K562 (cell line): Measurements from ENCODE around the gene MT1HL1. TPM values are rescaled to one million over a fixed set of nuclear protein-coding genes. Genes with fewer than 3 reads are reported as not detected.
A peak's percentile ranks its signal among the peaks of the same experiment; 100 is the strongest.

ENCODE experiments used
- ATAC-seq: fragments of 200-7000 bp; cut with Tn5 transposase; 3 replicates; pipeline ENCODE4 v1.9.1; 2020; ENCODE audit warnings: moderate library complexity
- BruUV-seq: library from RNA; stranded (reverse); fragments of 400-500 nt; replicated peaks from 2 replicates; lab custom pipeline; 2021; lab: Mats Ljungman, UMichigan
- CTCF ChIA-PET: fragments of 300-600 bp; formaldehyde crosslinking; extraction: SDS; loops from one replicate; lab custom pipeline; 2021; ENCODE audit warnings: low intra/inter-chr PET ratio; lab: Yijun Ruan, JAX
- POLR2A ChIA-PET: fragments of 300-600, 350-650 bp; sonication (Branson Sonifier 250); formaldehyde crosslinking; extraction: SDS; loops from one replicate; lab custom pipeline; 2021; ENCODE audit warnings: antibody characterized with exemption, inconsistent platforms; lab: Yijun Ruan, JAX
- DNase-seq, 4 experiments: peaks; one replicate each; pipeline versions ENCODE4 v3.0.0 to v3.0.0-alpha.2; 2011 to 2018; ENCODE audit warnings: low spot score in 3 of 4, mixed read lengths in 3 of 4; ENCODE audit errors: extremely low read depth in 1 of 4
- FAIRE-seq: peaks from 2 replicates; lab custom pipeline; 2011; peaks lifted over from hg19 to GRCh38; lab: Jason Lieb, UNC
- H2AFZ ChIP-seq: 2 replicates; pipeline ENCODE4 v1.6.0; 2011; ENCODE audit warnings: low read depth, low read length, control low read depth, inconsistent platforms
- H3K27ac ChIP-seq: fragments of 200-600 bp; 3 replicates; pipeline ENCODE4 v1.8.0; 2011; ENCODE audit warnings: low read depth, mild to moderate bottlenecking, control low read depth, inconsistent platforms, low read length, moderate library complexity, mixed read lengths; ENCODE audit errors: extremely low read depth
- H3K27me3 ChIP-seq, 2 experiments: fragments of 300-600 bp in 1 of 2; 2 replicates in 1 of 2; 3 replicates in 1 of 2; pipeline versions ENCODE4 v1.6.0 to v1.8.0; 2011; ENCODE audit warnings: inconsistent platforms in 2 of 2, low read length in 2 of 2, mild to moderate bottlenecking in 1 of 2, mixed read lengths in 1 of 2, moderate library complexity in 1 of 2; ENCODE audit not compliant: control insufficient read depth in 2 of 2, insufficient read depth in 2 of 2
- H3K36me3 ChIP-seq: fragments of 300-600 bp; 3 replicates; pipeline ENCODE4 v1.8.0; 2011; ENCODE audit warnings: mild to moderate bottlenecking, low read length, inconsistent platforms; ENCODE audit not compliant: control insufficient read depth, insufficient read depth
- H3K4me1 ChIP-seq, 2 experiments: fragments of 200-600 bp in 1 of 2; replicated peaks in 1 of 2; 2 replicates in 1 of 2; 3 replicates in 1 of 2; pipeline versions ENCODE4 v1.5.1 to v1.8.0; 2011; ENCODE audit warnings: inconsistent platforms in 2 of 2, low read length in 2 of 2, mild to moderate bottlenecking in 1 of 2, mixed read lengths in 1 of 2, moderate library complexity in 1 of 2; ENCODE audit not compliant: control insufficient read depth in 2 of 2, insufficient read depth in 2 of 2
- H3K4me2 ChIP-seq: 2 replicates; pipeline ENCODE4 v1.6.1; 2011; ENCODE audit warnings: low read length, control low read depth, inconsistent platforms, mixed read lengths; ENCODE audit not compliant: insufficient read depth
- H3K4me3 ChIP-seq: fragments of 200-600 bp; sonication (generic), shearing (Covaris generic); 2 replicates; pipeline ENCODE4 v1.5.1; 2016; ENCODE audit warnings: control low read depth, inconsistent platforms
- H3K79me2 ChIP-seq: fragments of 200-600 bp; 3 replicates; pipeline ENCODE4 v1.8.0; 2011; ENCODE audit warnings: low read length, inconsistent platforms; ENCODE audit not compliant: control insufficient read depth, insufficient read depth
- H3K9ac ChIP-seq, 2 experiments: 2 replicates each; pipeline versions ENCODE4 v1.6.0 to v1.6.1; 2011; ENCODE audit warnings: low read depth in 2 of 2, low read length in 2 of 2, control low read depth in 1 of 2, inconsistent platforms in 1 of 2, mild to moderate bottlenecking in 1 of 2, mixed read lengths in 1 of 2; ENCODE audit not compliant: insufficient read depth in 1 of 2
- H3K9me1 ChIP-seq: one replicate; pipeline ENCODE4 v1.6.0; 2011; ENCODE audit warnings: inconsistent platforms, mild to moderate bottlenecking, low read length, moderate library complexity; ENCODE audit not compliant: control insufficient read depth, insufficient read depth
- H3K9me3 ChIP-seq: replicated peaks from 2 replicates; pipeline ENCODE4 v1.5.1; 2011; ENCODE audit warnings: low read depth, low read length, inconsistent platforms; ENCODE audit not compliant: control insufficient read depth, insufficient read depth
- H4K20me1 ChIP-seq: replicated peaks from 2 replicates; pipeline ENCODE4 v1.6.1; 2011; ENCODE audit warnings: low read length, inconsistent platforms, mixed read lengths; ENCODE audit not compliant: control insufficient read depth, insufficient read depth
- AFF1 ChIP-seq, 2 experiments: fragments of 450-650 bp; IDR thresholded peaks; 2 replicates each; pipeline ENCODE4 v1.6.1; 2018; ENCODE audit warnings: mild to moderate bottlenecking in 2 of 2, low read depth in 1 of 2; ENCODE audit not compliant: partially characterized antibody in 2 of 2
- ETV5 ChIP-seq: sonication (generic); formaldehyde crosslinking; IDR thresholded peaks from 2 replicates; pipeline ENCODE4 v1.4.0; 2020; ENCODE audit warnings: low read depth, mild to moderate bottlenecking, missing genetic modification reagents
- HIVEP1 ChIP-seq: fragments of 250-450 bp; sonication (Bioruptor Pico); IDR thresholded peaks from 2 replicates; pipeline ENCODE4 v1.4.0; 2020; ENCODE audit warnings: mild to moderate bottlenecking
- HMG20B ChIP-seq: fragments of 250-450 bp; sonication (Bioruptor Pico); IDR thresholded peaks from 2 replicates; pipeline ENCODE4 v1.5.0; 2021; ENCODE audit warnings: mild to moderate bottlenecking
- HNRNPLL ChIP-seq: fragments of 200-400 bp; formaldehyde crosslinking; IDR thresholded peaks from 2 replicates; pipeline ENCODE4 v1.6.1; 2017; ENCODE audit warnings: low read length, low read depth, mild to moderate bottlenecking; ENCODE audit not compliant: poor library complexity, severe bottlenecking
- ILK ChIP-seq: fragments of 450-650 bp; IDR thresholded peaks from 2 replicates; pipeline ENCODE4 v1.6.1; 2016; ENCODE audit warnings: missing genetic modification characterization, low read depth, mild to moderate bottlenecking, missing compliant biosample characterization, moderate library complexity, borderline replicate concordance
- IRF1 ChIP-seq: sonication (generic); formaldehyde crosslinking; IDR thresholded peaks from 2 replicates; pipeline ENCODE4 v1.8.0; 2022; ENCODE audit warnings: missing genetic modification reagents, mild to moderate bottlenecking, borderline replicate concordance
- PHB2 ChIP-seq: fragments of 450-650 bp; IDR thresholded peaks from 2 replicates; pipeline ENCODE4 v1.6.1; 2017; ENCODE audit warnings: low read depth
- SP1 ChIP-seq: sonication (generic); formaldehyde crosslinking; IDR thresholded peaks from 2 replicates; pipeline ENCODE4 v1.8.1; 2022; ENCODE audit warnings: mild to moderate bottlenecking, missing genetic modification reagents
- ZBTB11 ChIP-seq, 3 experiments: fragments of 200-800 bp in 1 of 3; fragments of 250-450 bp in 1 of 3; fragments of 450-650 bp in 1 of 3; sonication (Bioruptor Pico) in 1 of 3; sonication (Bioruptor generic) in 1 of 3; formaldehyde crosslinking in 1 of 3; IDR thresholded peaks; 2 replicates each; pipeline versions ENCODE4 v1.6.1 to v1.8.0; 2016 to 2022; ENCODE audit warnings: mild to moderate bottlenecking in 2 of 3, missing genetic modification characterization in 2 of 3, missing compliant biosample characterization in 1 of 3, moderate library complexity in 1 of 3
- ZKSCAN1 ChIP-seq: fragments of 150-350 bp; IDR thresholded peaks from 2 replicates; pipeline ENCODE4 v1.6.1; 2016; ENCODE audit warnings: low read depth, low read length
- ZNF184 ChIP-seq: sonication (generic); formaldehyde crosslinking; IDR thresholded peaks from 2 replicates; pipeline ENCODE4 v1.5.0; 2020; ENCODE audit warnings: missing genetic modification reagents
- ZNF263 ChIP-seq: sonication (generic); formaldehyde crosslinking; IDR thresholded peaks from 2 replicates; pipeline ENCODE4 v1.8.0; 2022; ENCODE audit warnings: mild to moderate bottlenecking, missing genetic modification reagents, borderline replicate concordance
- ZNF408 ChIP-seq: fragments of 250-450 bp; sonication (Bioruptor Pico); IDR thresholded peaks from 2 replicates; pipeline ENCODE4 v1.4.0; 2020; ENCODE audit warnings: low read depth, mild to moderate bottlenecking, moderate library complexity
- ZSCAN32 ChIP-seq: fragments of 450-650 bp; formaldehyde crosslinking; IDR thresholded peaks from 2 replicates; pipeline ENCODE4 v1.4.0; 2020; ENCODE audit warnings: mild to moderate bottlenecking, moderate library complexity
- WGBS: fragments of 100-300 bp; shearing (Covaris generic); methylation state at CpG from one replicate; pipeline ENCODE4 v1.1.6; 2016; ENCODE audit warnings: low coverage, mixed read lengths; ENCODE audit not compliant: insufficient coverage; ENCODE audit errors: missing lambda C conversion rate; 5-methylcytosine and 5-hydroxymethylcytosine counted together
- in situ Hi-C: fragments of 300-500 bp; cut with MboI; formaldehyde crosslinking; loops from 4 replicates; pipeline ENCODE4 v1.15.0; 2018; ENCODE audit warnings: inconsistent platforms, mixed read lengths
- intact Hi-C: fragments of 100-400 bp; cut with micrococcal nuclease; formaldehyde crosslinking; loops from 2 replicates; pipeline ENCODE4 v1.14.2; 2022
- polyA plus RNA-seq, 8 experiments: library from polyadenylated mRNA; depleted of rRNA in 4 of 8; stranded (reverse) in 5 of 8; unstranded in 3 of 8; fragments of >200 nt; fragmentation: Nextera tagmentation in 2 of 8; fragmentation: Illumina TruSeq in 1 of 8; extraction: Ambion mirVana in 2 of 8; extraction: Trizol in 1 of 8; gene quantifications; 2 replicates each; pipeline versions ENCODE4 v1.2.1 to v1.2.3, GENCODE V29; 2011 to 2014; ENCODE audit warnings: inconsistent platforms in 1 of 8, missing spikeins in 1 of 8
- total RNA-seq, 7 experiments: library from RNA; depleted of rRNA in 6 of 7; stranded (reverse); fragments of >200 nt in 6 of 7; fragmentation: Illumina TruSeq in 2 of 7; extraction: Trizol in 2 of 7; gene quantifications; 2 replicates each; pipeline versions ENCODE4 v1.2.1 to v1.2.3, GENCODE V29; 2011 to 2021; ENCODE audit warnings: low replicate concordance in 1 of 7

Gene MT1HL1
- total and polyA plus RNA-seq, 9 of the 15 experiments (the other 6 are each of a cell fraction or from before 2014, with no cell fraction given): not detected

- BruUV-seq: no TSS peak
These were observed 6.4 kb downstream of the MT1HL1 start for GRCh38 chr1:236997882-236998281.

More at GRCh38 chr1:236997882-236998281, 6.4 kb downstream of the MT1HL1 start:
- intact Hi-C loops: no loop called here
- in situ Hi-C loops: no loop called here
- Histone ChIP-seq H3K27ac (no peak overlapping the region), H3K27me3 (peaks cover 20 to 43% of the 10 kb centered on the region in 2 experiments), H3K9ac (no peak overlapping the region; a peak in 1 of 4 replicates), H3K4me3 (no peak overlapping the region), H3K4me2 (no peak overlapping the region), H3K9me3 (no peaks in the 10 kb centered on the region), H2AFZ (no peak overlapping the region), H4K20me1 (no peaks in the 10 kb centered on the region), H3K36me3 (no peaks in the 10 kb centered on the region), H3K79me2 (no peaks in the 10 kb centered on the region), H3K4me1 (0 out of 5 replicates have a peak, but pooled peaks cover 0 to 4% of the 10 kb centered on the region in 2 experiments), H3K9me1 (no peaks in the 10 kb centered on the region)
- FAIRE-seq (no peak), DNase-seq (no peak), ATAC-seq (peak; percentile 64)
- WGBS: 6% methylated on average over 12 of the region's 12 CpGs
- ChIA-PET CTCF (no interaction called here), POLR2A (interaction anchor here (0.6 to 0.7 kb wide), 2 partner anchors 15 to 18 kb away, joined by 3 read pairs; no protein-coding TSS in a partner anchor)
- TF ChIP-seq ZKSCAN1 (no peak), ZSCAN32 (no peak), ZNF184 (CRISPR knock-in tag) (no peak), SP1 (CRISPR knock-in tag) (no peak), ZBTB11 (CRISPR knock-in tag; IDR thresholded peaks at IDR 0.05) (no peak), ILK (no peak), PHB2 (no peak), HNRNPLL (no peak), HMG20B (CRISPR knock-in tag) (no peak), IRF1 (CRISPR knock-in tag) (no peak), ZNF263 (CRISPR knock-in tag) (no peak), AFF1 (IDR thresholded peaks at IDR 0.05; ENCODE audit: low read depth in 1 of 2, partially characterized antibody in 2 of 2) (no peak), ZNF408 (CRISPR knock-in tag) (no peak), HIVEP1 (CRISPR knock-in tag) (no peak), ETV5 (no peak)
